ENCODE results near the gene GALNT2. TPM values are rescaled to one million over a fixed set of nuclear protein-coding genes. Genes with fewer than 3 reads are reported as not detected.

Gene GALNT2
- total RNA-seq: 10 to 100 TPM; 36.8 to 45.5 (median 40.5) TPM
- polyA plus RNA-seq: 27.4 TPM
- long read RNA-seq, donor 1, full-length matches to known transcripts: 36 of 92 reads
- long read RNA-seq, donor 1, partial matches to known transcripts: 45 of 92 reads
- long read RNA-seq, donor 1, other reads (novel, unspliced or antisense): 11 of 92 reads
- long read RNA-seq, donor 2, full-length matches to known transcripts: 24 of 46 reads
- long read RNA-seq, donor 2, partial matches to known transcripts: 1 of 46 reads
- long read RNA-seq, donor 2, other reads (novel, unspliced or antisense): 21 of 46 reads
- long read RNA-seq, donor 3, full-length matches to known transcripts: 69 of 146 reads
- long read RNA-seq, donor 3, partial matches to known transcripts: 15 of 146 reads
- long read RNA-seq, donor 3, other reads (novel, unspliced or antisense): 62 of 146 reads
- long read RNA-seq, donor 4, full-length matches to known transcripts: 24 of 46 reads
- long read RNA-seq, donor 4, partial matches to known transcripts: 2 of 46 reads
- long read RNA-seq, donor 4, other reads (novel, unspliced or antisense): 20 of 46 reads

DNA sequence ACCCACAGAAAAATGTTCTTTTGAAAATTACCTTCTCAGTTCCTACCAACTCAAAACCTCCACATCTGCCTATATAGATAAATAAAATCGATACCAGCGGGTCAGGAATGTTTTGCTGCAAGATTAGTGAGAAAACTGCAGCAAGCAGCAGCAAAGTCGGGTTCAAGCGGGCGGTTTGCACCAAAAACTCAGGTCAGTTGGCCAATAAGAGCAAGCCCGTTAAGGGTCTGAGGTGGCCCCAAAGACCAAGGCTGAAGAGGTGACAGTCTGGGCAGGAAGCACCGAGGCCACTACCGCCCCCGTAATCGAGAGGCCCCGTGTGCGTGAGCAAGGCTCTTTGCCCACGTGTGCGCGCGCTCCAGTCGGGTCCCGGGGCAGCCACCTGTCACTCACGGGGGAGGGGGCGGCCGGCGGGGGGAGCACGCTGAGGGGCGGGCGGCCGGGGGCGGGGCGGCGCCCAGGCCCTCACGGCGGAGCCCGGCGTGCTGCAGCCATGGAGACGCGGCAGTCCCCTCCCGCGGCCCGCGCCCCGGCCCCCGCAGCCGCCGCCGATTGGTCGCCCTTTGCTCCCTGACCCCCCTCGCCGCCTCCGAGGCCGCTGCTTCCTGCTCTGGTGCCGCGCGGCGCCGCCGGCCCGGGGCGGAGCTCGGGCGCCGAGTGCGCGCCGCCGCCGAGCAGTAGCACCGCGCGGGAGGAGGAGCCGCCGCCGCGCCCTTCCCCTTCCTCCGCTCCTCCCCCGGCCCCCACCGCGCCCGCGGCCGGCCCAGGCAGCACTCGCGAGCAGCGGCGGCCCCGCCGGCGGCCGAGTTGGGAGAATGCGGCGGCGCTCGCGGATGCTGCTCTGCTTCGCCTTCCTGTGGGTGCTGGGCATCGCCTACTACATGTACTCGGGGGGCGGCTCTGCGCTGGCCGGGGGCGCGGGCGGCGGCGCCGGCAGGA lies at the start of gene GALNT2:
TSS of gene GALNT2 (plus strand) at position 773 of the 939 bp plus-strand sequence. CDS start at position 816, 43 bp downstream.
- under 1% methylated on average over 103 of the region's 104 CpGs for WGBS

DNA sequence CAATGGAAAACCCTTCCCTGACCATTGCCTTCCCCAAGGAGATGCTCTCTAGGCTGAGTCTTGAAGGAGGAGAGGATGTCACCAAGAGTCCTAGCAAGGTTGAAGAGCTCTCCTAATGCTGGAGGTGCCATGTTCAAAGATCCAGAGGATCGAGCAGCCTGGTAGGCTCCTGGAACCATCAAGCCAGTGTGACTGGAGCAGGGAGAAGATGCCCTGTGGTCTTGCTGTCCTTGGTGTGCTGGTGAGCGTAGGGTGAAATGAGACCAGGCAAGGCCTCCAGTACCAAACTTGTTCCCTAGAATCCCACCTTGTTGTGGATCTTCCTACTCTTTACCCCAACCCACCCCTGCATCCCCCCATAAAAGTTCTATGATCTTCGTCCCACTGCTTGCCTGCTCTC lies 46.6 kb upstream of the GALNT2 start:
- DNase-seq (no peak), ATAC-seq (no peak)
- H3K27me3 ChIP-seq (ENCODE audit: control insufficient read depth, insufficient read depth): no peaks in the 10 kb centered on the region
- no peak overlapping the region for H3K4me3 ChIP-seq (ENCODE audit: low read length)
- no peaks in the 10 kb centered on the region for H3K4me1 ChIP-seq (ENCODE audit: control insufficient read depth, insufficient read depth, low read length)
- intact Hi-C loops (cut with DNase I): no loop called here
- WGBS: 93% methylated on average over 3 of the region's 3 CpGs
- H3K9me3 ChIP-seq (ENCODE audit: control insufficient read depth, low read length): no peaks in the 10 kb centered on the region
- no peak overlapping the region for H3K27ac ChIP-seq (ENCODE audit: low read length)

More for the DNA sequence above, at the start of gene GALNT2:
- H3K4me3 ChIP-seq (ENCODE audit: low read length): peak within 1 kb of the TSS; percentile 86
- DNase-seq (peak; percentile 91 to 96 (median 96)), ATAC-seq (peak; percentile 96 to 97)
- no peaks in the 10 kb centered on the region for H3K4me1 ChIP-seq (ENCODE audit: control insufficient read depth, insufficient read depth, low read length)
- H3K27me3 ChIP-seq (ENCODE audit: control insufficient read depth, insufficient read depth): no peaks in the 10 kb centered on the region
- no peaks in the 10 kb centered on the region for H3K9me3 ChIP-seq (ENCODE audit: control insufficient read depth, low read length)
- intact Hi-C loops (cut with DNase I): no loop called here
- H3K27ac ChIP-seq (ENCODE audit: low read length): peak within 1 kb of the TSS; percentile 90

DNA sequence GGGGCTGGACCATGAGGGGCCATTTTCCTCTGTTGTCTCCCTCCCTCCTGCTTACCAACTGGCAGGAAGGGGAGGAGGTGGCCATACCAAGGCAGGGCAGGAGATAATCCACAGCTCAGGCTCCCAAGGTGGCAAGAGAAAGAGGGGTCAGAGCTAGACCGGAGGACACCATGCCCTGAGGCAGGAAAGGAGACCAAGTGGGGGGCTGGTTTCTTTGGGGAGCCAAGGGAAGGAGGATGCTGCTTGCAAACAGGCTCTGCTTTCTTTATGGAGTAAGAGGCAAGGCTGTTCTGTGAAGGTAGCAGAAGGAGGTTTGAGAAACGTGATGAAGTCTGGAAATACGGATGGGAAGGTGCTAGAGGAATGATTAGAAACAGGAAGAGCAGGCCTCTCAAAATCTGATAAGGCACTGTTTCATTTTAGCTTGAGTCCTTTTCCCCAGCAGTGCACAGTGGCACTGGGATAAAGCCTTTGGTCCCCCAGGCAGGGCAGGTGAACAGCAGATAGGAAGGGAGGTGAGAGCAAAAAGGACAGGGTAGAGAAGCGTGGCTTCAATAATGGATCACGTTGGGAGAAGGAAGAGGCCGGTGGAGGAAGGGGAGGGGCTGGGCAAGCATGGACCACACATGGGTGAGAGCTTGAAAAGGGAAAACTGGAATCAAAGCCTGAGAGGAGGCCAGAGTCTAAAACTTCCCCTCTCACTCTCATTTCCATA lies 44.2 kb upstream of the GALNT2 start:
- Histone ChIP-seq H3K27ac (ENCODE audit: low read length) (no peak overlapping the region), H3K4me1 (ENCODE audit: control insufficient read depth, insufficient read depth, low read length) (no peaks in the 10 kb centered on the region), H3K27me3 (ENCODE audit: control insufficient read depth, insufficient read depth) (no peaks in the 10 kb centered on the region), H3K4me3 (ENCODE audit: low read length) (no peak overlapping the region), H3K9me3 (ENCODE audit: control insufficient read depth, low read length) (no peaks in the 10 kb centered on the region)
- intact Hi-C loops (cut with DNase I): no loop called here
- DNase-seq: no peak
- 67% methylated on average over 6 of the region's 6 CpGs for WGBS
- ATAC-seq: no peak

DNA sequence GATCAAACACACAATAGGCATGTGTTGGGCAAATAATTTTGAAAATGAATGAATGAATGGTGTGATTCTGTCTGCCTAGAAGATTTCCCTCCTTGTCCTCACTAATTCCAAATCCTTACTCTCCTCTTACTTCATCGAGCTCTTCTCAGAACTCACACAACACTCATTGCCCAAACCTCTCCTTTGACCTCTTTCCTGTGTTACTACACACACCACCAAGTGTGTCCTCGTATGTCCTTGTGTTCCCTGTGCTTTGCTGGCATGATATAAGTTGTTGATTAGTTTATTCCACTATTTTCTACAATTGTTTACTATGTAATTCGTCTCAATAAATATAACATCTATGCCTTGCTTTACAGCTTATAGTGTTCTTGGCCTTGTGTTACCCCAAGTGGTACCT lies 41.4 kb upstream of the GALNT2 start:
- no peak overlapping the region for H3K4me3 ChIP-seq (ENCODE audit: low read length)
- no peak for ATAC-seq
- H3K27ac ChIP-seq (ENCODE audit: low read length): no peak overlapping the region
- H3K4me1 ChIP-seq (ENCODE audit: control insufficient read depth, insufficient read depth, low read length): no peaks in the 10 kb centered on the region
- intact Hi-C loops (cut with DNase I): no loop called here
- WGBS: 77% methylated on average over 3 of the region's 3 CpGs
- DNase-seq: no peak
- H3K27me3 ChIP-seq (ENCODE audit: control insufficient read depth, insufficient read depth): no peaks in the 10 kb centered on the region
- no peaks in the 10 kb centered on the region for H3K9me3 ChIP-seq (ENCODE audit: control insufficient read depth, low read length)

DNA sequence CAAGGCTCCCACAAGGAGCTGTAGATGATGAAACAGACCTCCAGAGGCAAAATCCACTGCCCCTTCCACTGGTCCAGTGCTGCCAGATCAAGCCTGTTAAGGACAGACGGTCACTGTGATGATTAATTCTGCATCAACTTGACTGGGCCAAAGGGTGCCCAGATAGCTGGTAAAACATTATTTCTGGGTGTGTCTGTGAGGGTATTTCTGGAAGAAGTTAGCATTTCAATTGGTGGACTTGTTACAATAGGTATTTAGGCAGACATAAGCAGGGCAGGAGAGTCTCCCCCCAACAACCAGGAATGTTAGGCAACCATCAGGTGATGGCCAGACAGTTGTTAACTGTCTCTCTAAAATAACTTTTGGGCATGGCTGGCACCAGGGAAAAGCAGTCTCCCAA lies 40.9 kb upstream of the GALNT2 start:
- intact Hi-C loops (cut with DNase I): no loop called here
- ATAC-seq (no peak), DNase-seq (no peak)
- Histone ChIP-seq H3K4me3 (ENCODE audit: low read length) (no peak overlapping the region), H3K27me3 (ENCODE audit: control insufficient read depth, insufficient read depth) (no peaks in the 10 kb centered on the region), H3K9me3 (ENCODE audit: control insufficient read depth, low read length) (no peaks in the 10 kb centered on the region), H3K4me1 (ENCODE audit: control insufficient read depth, insufficient read depth, low read length) (no peaks in the 10 kb centered on the region), H3K27ac (ENCODE audit: low read length) (no peak overlapping the region)
- WGBS: 95% methylated on average over 1 of the region's 1 CpG

DNA sequence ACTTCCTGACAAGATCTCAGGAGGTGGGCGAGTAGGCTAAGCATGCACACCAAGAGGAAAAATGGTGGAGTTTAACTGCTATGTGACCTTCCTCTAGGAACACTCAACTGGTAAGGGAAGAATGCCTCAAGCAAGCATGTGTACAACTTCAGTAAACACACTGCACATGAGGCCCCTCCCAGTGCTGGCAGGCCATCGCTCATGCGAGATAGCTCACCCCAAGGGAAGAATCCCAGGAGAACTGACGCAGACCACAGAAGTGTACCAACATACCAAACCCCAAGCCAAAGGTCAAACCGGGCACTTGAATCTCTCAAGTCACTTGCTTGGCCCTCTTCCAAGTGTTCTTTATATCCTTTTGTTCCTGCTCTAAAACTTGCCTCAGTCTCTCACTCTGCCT lies 40.5 kb upstream of the GALNT2 start:
- intact Hi-C loops (cut with DNase I): no loop called here
- DNase-seq (peak in 2 of 3 donors; percentile 27 to 57), ATAC-seq (no peak)
- H3K4me3 ChIP-seq (ENCODE audit: low read length): no peak overlapping the region
- no peaks in the 10 kb centered on the region for H3K9me3 ChIP-seq (ENCODE audit: control insufficient read depth, low read length)
- H3K27me3 ChIP-seq (ENCODE audit: control insufficient read depth, insufficient read depth): no peaks in the 10 kb centered on the region
- no peak overlapping the region for H3K27ac ChIP-seq (ENCODE audit: low read length)
- WGBS: 72% methylated on average over 5 of the region's 5 CpGs
- no peaks in the 10 kb centered on the region for H3K4me1 ChIP-seq (ENCODE audit: control insufficient read depth, insufficient read depth, low read length)

DNA sequence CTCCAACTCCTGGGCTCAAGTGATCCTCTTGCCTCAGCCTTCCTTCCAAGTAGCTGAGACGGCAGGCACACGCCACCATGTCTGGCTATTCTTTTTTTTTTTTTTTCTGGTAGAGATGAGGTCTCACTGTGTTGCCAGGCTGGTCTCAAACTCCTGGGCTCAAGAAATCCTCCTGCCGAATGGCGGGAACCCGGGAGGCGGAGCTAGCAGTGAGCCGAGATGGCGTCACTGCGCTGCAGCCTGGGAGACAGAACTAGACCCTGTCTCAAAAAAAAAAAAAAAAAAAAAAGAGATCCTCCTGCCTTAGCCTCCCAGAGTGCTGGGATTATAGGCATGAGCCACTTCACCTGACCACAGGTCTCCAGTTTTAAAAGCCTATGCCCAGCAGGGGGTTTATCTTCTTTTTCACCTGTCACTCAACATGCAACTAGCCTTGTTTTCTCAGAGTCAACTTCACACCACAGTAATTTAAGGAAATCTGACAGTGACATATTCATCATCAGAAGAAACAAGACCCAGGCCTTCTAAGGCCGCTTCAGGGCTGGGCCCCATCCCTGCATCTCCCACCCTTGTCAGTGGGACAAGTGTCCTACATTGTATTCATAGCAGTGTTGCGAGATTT lies 38.3 kb upstream of the GALNT2 start:
- ATAC-seq (no peak), DNase-seq (no peak)
- Histone ChIP-seq H3K9me3 (ENCODE audit: control insufficient read depth, low read length) (no peaks in the 10 kb centered on the region), H3K27ac (ENCODE audit: low read length) (no peak overlapping the region), H3K4me3 (ENCODE audit: low read length) (no peak overlapping the region), H3K4me1 (ENCODE audit: control insufficient read depth, insufficient read depth, low read length) (no peaks in the 10 kb centered on the region), H3K27me3 (ENCODE audit: control insufficient read depth, insufficient read depth) (no peaks in the 10 kb centered on the region)
- intact Hi-C loops (cut with DNase I): no loop called here
- WGBS: 95% methylated on average over 11 of the region's 11 CpGs

DNA sequence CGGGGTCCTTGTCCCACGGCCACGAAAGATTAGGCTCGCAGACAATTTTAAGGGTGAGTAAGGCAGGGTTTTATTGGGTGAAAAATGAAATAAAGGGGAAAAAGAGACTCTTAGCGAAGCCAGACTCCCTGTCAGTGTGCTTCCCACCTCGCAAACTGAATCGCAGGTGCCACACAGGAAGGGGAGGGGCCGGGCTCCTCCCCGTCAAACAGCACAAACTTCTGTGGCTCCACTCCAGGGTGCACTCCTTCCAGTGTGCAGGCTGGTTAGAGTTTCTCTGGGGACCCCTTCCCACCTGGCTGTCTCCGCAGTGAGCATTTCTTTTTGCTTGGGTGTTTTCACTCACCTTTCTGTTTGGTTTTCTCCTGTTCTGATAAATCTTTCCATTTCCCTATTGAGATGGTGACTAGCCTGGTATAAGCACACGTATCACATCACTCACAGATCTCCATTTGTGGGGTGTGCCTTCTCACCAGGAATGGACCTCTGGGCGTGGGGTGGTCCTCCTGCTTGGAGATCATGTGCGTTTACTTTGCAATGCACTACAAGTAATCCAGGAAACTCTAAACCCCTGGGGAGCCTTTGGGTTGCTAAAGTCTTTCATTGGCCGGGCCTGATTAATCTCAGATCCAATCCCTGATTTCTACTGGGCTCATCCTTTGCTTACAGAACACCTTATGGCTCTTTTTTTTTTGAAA lies 37.6 kb upstream of the GALNT2 start:
- intact Hi-C loops (cut with DNase I): no loop called here

DNA sequence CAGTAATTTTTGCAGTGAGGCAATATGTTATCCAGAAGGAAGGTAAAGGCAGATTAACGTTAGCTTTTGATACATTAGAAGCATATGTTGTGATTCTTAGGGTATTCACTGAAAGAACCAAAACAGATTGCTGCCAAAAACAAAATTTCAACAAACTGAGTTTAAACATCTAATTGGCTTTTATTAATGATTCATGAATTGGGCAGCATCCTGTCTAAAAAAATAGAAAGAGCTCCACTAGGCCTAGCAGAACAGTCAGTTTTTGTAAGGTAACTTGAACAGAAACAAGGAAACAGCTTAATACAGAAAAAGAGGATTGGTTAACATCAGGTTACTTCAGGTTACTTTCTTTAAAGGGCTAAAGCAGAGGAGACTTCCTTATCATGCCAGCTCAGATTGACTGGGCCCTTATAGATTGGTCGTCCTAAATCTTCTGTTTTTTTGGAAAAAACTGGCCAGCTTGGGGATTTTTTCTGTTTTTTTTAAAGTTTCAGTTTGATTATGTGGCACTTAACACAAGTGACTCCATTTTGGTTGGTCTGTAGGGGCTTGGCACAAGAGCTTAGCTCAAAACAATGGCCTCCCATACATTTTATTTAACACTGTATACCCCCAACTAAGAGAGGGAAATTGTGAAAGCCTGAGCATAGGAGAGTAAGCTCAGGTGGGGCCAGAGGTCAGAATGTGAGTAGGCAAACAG lies 36.8 kb upstream of the GALNT2 start:
- 83% methylated on average over 2 of the region's 2 CpGs for WGBS
- intact Hi-C loops (cut with DNase I): no loop called here

More for the DNA sequence above, 37.6 kb upstream of the GALNT2 start:
- H3K9me3 ChIP-seq (ENCODE audit: control insufficient read depth, low read length): no peaks in the 10 kb centered on the region
- 80% methylated on average over 14 of the region's 14 CpGs for WGBS
- no peak overlapping the region for H3K4me3 ChIP-seq (ENCODE audit: low read length)
- no peaks in the 10 kb centered on the region for H3K4me1 ChIP-seq (ENCODE audit: control insufficient read depth, insufficient read depth, low read length)
- H3K27me3 ChIP-seq (ENCODE audit: control insufficient read depth, insufficient read depth): no peaks in the 10 kb centered on the region
- ATAC-seq: no peak
- DNase-seq: no peak
- no peak overlapping the region for H3K27ac ChIP-seq (ENCODE audit: low read length)

More for the DNA sequence above, 36.8 kb upstream of the GALNT2 start:
- no peaks in the 10 kb centered on the region for H3K27me3 ChIP-seq (ENCODE audit: control insufficient read depth, insufficient read depth)
- no peak overlapping the region for H3K4me3 ChIP-seq (ENCODE audit: low read length)
- no peak overlapping the region for H3K27ac ChIP-seq (ENCODE audit: low read length)
- no peaks in the 10 kb centered on the region for H3K9me3 ChIP-seq (ENCODE audit: control insufficient read depth, low read length)
- DNase-seq (no peak), ATAC-seq (no peak)
- no peaks in the 10 kb centered on the region for H3K4me1 ChIP-seq (ENCODE audit: control insufficient read depth, insufficient read depth, low read length)

All from right cardiac atrium (tissue), 5 donors.